Lower leg skin (tissue), 3 donors: Measurements from ENCODE around the gene CHST8.

ENCODE experiments used
- POLR2A ChIP-seq, 2 donors: fragments of 450-650 bp; IDR thresholded peaks; one replicate each; pipeline ENCODE4 v1.6.1; 2016 to 2017; ENCODE audit warnings: antibody characterized with exemption in 2 of 2, mild to moderate bottlenecking in 1 of 2, moderate library complexity in 1 of 2
- TF ChIP-seq, protein P1 (sequence below), 3 donors: fragments of 450-650 bp; IDR thresholded peaks; one replicate each; pipeline ENCODE4 v1.5.1; 2016; ENCODE audit warnings: antibody characterized with exemption in 3 of 3, mild to moderate bottlenecking in 3 of 3, moderate library complexity in 2 of 3

- TF ChIP-seq, protein P1, sequence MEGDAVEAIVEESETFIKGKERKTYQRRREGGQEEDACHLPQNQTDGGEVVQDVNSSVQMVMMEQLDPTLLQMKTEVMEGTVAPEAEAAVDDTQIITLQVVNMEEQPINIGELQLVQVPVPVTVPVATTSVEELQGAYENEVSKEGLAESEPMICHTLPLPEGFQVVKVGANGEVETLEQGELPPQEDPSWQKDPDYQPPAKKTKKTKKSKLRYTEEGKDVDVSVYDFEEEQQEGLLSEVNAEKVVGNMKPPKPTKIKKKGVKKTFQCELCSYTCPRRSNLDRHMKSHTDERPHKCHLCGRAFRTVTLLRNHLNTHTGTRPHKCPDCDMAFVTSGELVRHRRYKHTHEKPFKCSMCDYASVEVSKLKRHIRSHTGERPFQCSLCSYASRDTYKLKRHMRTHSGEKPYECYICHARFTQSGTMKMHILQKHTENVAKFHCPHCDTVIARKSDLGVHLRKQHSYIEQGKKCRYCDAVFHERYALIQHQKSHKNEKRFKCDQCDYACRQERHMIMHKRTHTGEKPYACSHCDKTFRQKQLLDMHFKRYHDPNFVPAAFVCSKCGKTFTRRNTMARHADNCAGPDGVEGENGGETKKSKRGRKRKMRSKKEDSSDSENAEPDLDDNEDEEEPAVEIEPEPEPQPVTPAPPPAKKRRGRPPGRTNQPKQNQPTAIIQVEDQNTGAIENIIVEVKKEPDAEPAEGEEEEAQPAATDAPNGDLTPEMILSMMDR (IDR thresholded peaks at IDR 0.05): no peak
- no peak for TF ChIP-seq POLR2A (IDR thresholded peaks at IDR 0.05)
Observed at GRCh38 chr19:33685541-33685940, 63.8 kb downstream of the CHST8 start.
